Epithelial cell of prostate (primary cell): ENCODE results near the gene AP3S1.
"Not testable (repeated sequence)": the region's sequence is repeated elsewhere in the genome, so short reads cannot be mapped to it uniquely, and the experiment has no call there.

ENCODE experiments used
- DNase-seq: peaks from one replicate; pipeline ENCODE4 v3.0.0-alpha.2; 2011; ENCODE audit warnings: low read depth, low spot score
- H3K27ac ChIP-seq: fragments of 450-650 bp; 2 replicates; pipeline ENCODE4 v1.5.1; 2017; ENCODE audit warnings: mild to moderate bottlenecking

The AP3S1 gene

GRCh38 chr5:115841382-115842088 is at the start of gene AP3S1, which contains the start of gene ATG12:
Gene AP3S1, plus strand, starts transcription at chr5:115841935. Its CDS starts 103 bp downstream, at chr5:115842038.
Gene ATG12, minus strand, starts transcription at chr5:115841565. Its CDS starts 13 bp downstream, at chr5:115841552.
- H3K27ac ChIP-seq = peak within 1 kb of the TSS; percentile 81
- peak; percentile 56 for DNase-seq

- no peak overlapping the region for H3K27ac ChIP-seq
- no peak for DNase-seq
Measured at GRCh38 chr5:115795700-115796099, 46.0 kb upstream of the AP3S1 start.

GRCh38 chr5:115796656-115797055 is 45.1 kb upstream of the AP3S1 start:
- no peak overlapping the region for H3K27ac ChIP-seq
- DNase-seq = no peak

- no peak overlapping the region for H3K27ac ChIP-seq
- DNase-seq = no peak
Measured at GRCh38 chr5:115798252-115798651, 43.5 kb upstream of the AP3S1 start.

GRCh38 chr5:115800108-115800507 is 41.6 kb upstream of the AP3S1 start:
- DNase-seq = no peak
- H3K27ac ChIP-seq = no peak overlapping the region

- DNase-seq = no peak
Measured at GRCh38 chr5:115801152-115801551, 40.6 kb upstream of the AP3S1 start.

GRCh38 chr5:115801984-115802383 is 39.8 kb upstream of the AP3S1 start:
- no peak for DNase-seq
- no peak overlapping the region for H3K27ac ChIP-seq

More at GRCh38 chr5:115801152-115801551, 40.6 kb upstream of the AP3S1 start:
- H3K27ac ChIP-seq = no peak overlapping the region

GRCh38 chr5:115806986-115807653 is 34.6 kb upstream of the AP3S1 start:
- DNase-seq = no peak
- H3K27ac ChIP-seq = no peak overlapping the region

- DNase-seq = no peak
- no peak overlapping the region for H3K27ac ChIP-seq
Measured at GRCh38 chr5:115807654-115808052, 34.1 kb upstream of the AP3S1 start.

- not testable (repeated sequence) for DNase-seq, H3K27ac ChIP-seq
Measured at GRCh38 chr5:115808066-115808465, 33.7 kb upstream of the AP3S1 start.

GRCh38 chr5:115809946-115810345 is 31.8 kb upstream of the AP3S1 start:
- DNase-seq = no peak

GRCh38 chr5:115810761-115811160 is 31.0 kb upstream of the AP3S1 start:
- no peak for DNase-seq
- H3K27ac ChIP-seq = no peak overlapping the region

More at GRCh38 chr5:115809946-115810345, 31.8 kb upstream of the AP3S1 start:
- no peak overlapping the region for H3K27ac ChIP-seq

- DNase-seq = no peak
- no peak overlapping the region for H3K27ac ChIP-seq
Measured at GRCh38 chr5:115811406-115811805, 30.3 kb upstream of the AP3S1 start.

- no peak overlapping the region for H3K27ac ChIP-seq
- no peak for DNase-seq
Measured at GRCh38 chr5:115812372-115812771, 29.4 kb upstream of the AP3S1 start.

GRCh38 chr5:115813719-115814118 is 28.0 kb upstream of the AP3S1 start:
- no peak for DNase-seq
- H3K27ac ChIP-seq = no peak overlapping the region

GRCh38 chr5:115815006-115815692 is 26.6 kb upstream of the AP3S1 start:
- no peak for DNase-seq
- no peak overlapping the region for H3K27ac ChIP-seq

- no peak overlapping the region for H3K27ac ChIP-seq
- no peak for DNase-seq
Measured at GRCh38 chr5:115815693-115816225, 26.0 kb upstream of the AP3S1 start.

- no peak within 1 kb of the TSS for H3K27ac ChIP-seq
- DNase-seq = no peak
Measured at GRCh38 chr5:115816226-115817081, 25.3 kb upstream of the AP3S1 start, which contains the start of gene CDO1. Gene CDO1, minus strand, starts transcription at chr5:115816659. Its CDS starts 262 bp downstream, at chr5:115816397.

- no peak for DNase-seq
- H3K27ac ChIP-seq = no peak overlapping the region
Measured at GRCh38 chr5:115817386-115817785, 24.3 kb upstream of the AP3S1 start.

- DNase-seq = no peak
- H3K27ac ChIP-seq = no peak overlapping the region
Measured at GRCh38 chr5:115818821-115819220, 22.9 kb upstream of the AP3S1 start.
